Heart left ventricle (tissue), 13 donors: ENCODE results near the gene TBC1D5.
"Not testable (repeated sequence)": the region's sequence is repeated elsewhere in the genome, so short reads cannot be mapped to it uniquely, and the experiment has no call there.

Source experiments
- CTCF ChIP-seq, 12 donors: fragments of 200-600 bp; sonication (generic) in 4 of 12; IDR thresholded peaks; one replicate each; pipeline versions ENCODE4 v1.5.0 to v1.8.0; 2018 to 2022; ENCODE audit warnings: antibody characterized with exemption in 12 of 12, mild to moderate bottlenecking in 5 of 12
- POLR2A ChIP-seq, 2 donors: fragments of 450-650 bp; IDR thresholded peaks; one replicate each; pipeline ENCODE4 v1.6.1; 2017; ENCODE audit warnings: antibody characterized with exemption in 2 of 2, mild to moderate bottlenecking in 2 of 2, moderate library complexity in 2 of 2
- donor health status: ischemic (EF 13 %, LVEDD 7.1; RV severe dilation, severe dysfunction).
- donor health status: DM: no; HTN: yes; CAD: no.
- donor health status: DM: no; HTN: no; CAD: no.
- donor health status: ischemic (EF 25% LVEDD 6.9; RV normal size, moderate dysfunction).
- donor health status: ischemic (EF 25% LVEDD 5.7; RV mildly dilated, moderate dysfunction).
- donor health status: ischemic (EF 35%, LVEDD 5.7; RV mildly dilated, moderate dysfunction).
- donor health status: nonischemic (EF 11% LVEDD 7.7; RV severe dilation, severe dysfunction).
- donor health status: DM: yes; HTN: yes; CAD: no.
- donor health status: PGD.
- donor health status: ischemic (EF 29% LVEDD 5.4; RV normal size, mild dysfunction).
- donor health status: nonischemic (EF 23%, LVEDD 6.1; RV moderate dilation, normal function).

- not testable (repeated sequence) for TF ChIP-seq CTCF, POLR2A (IDR thresholded peaks at IDR 0.05)
These were observed 106.8 kb downstream of the TBC1D5 start for GRCh38 chr3:17635675-17636074.
